DMS53 treated with DMSO at 0.1 percent for 48 hours (cell line): ENCODE results near the gene PXK.

Experiments
- DNase-seq: peaks from one replicate; lab custom pipeline; 2025; ENCODE audit not compliant: unreplicated experiment; lab: John Stamatoyannopoulos, UW

Gene PXK

GRCh38 chr3:58463181-58463941 is 130.7 kb downstream of the PXK start:
- peak; percentile 29 for DNase-seq

GRCh38 chr3:58463942-58464271 is 131.2 kb downstream of the PXK start:
- no peak for DNase-seq

GRCh38 chr3:58464866-58465265 is 132.2 kb downstream of the PXK start:
- no peak for DNase-seq

- DNase-seq = no peak
These were observed 134.3 kb downstream of the PXK start for GRCh38 chr3:58466899-58467563.

- no peak for DNase-seq
These were observed 136.4 kb downstream of the PXK start for GRCh38 chr3:58469096-58469495.

GRCh38 chr3:58470363-58471024 is 137.8 kb downstream of the PXK start:
- DNase-seq = no peak

GRCh38 chr3:58471025-58471887 is 138.6 kb downstream of the PXK start:
- peak; percentile 76 for DNase-seq

GRCh38 chr3:58473275-58473674 is 140.6 kb downstream of the PXK start:
- no peak for DNase-seq

- no peak for DNase-seq
These were observed 141.7 kb downstream of the PXK start for GRCh38 chr3:58474348-58474911.

GRCh38 chr3:58474967-58475578 is 142.4 kb downstream of the PXK start:
- DNase-seq = no peak
